Ovary (tissue), 9 donors: ENCODE data around the gene ANXA5. TPM values are rescaled to one million over a fixed set of nuclear protein-coding genes. Genes with fewer than 3 reads are reported as not detected.

Experiments
- DNase-seq, 5 donors: peaks; one replicate each; pipeline ENCODE4 v3.0.0-alpha.2; 2019 to 2020
- H3K27ac ChIP-seq, 2 donors: fragments of 200-600 bp; one replicate each; pipeline versions ENCODE4 v1.5.1 to v1.8.0; 2019 to 2022
- H3K27me3 ChIP-seq: fragments of 200-600 bp; one replicate; pipeline ENCODE4 v1.8.0; 2022
- H3K36me3 ChIP-seq: fragments of 200-600 bp; sonication (generic); one replicate; pipeline ENCODE4 v1.5.1; 2019
- H3K4me1 ChIP-seq: one replicate; pipeline ENCODE4 v1.8.1; 2013; ENCODE audit warnings: mild to moderate bottlenecking, moderate library complexity; ENCODE audit not compliant: insufficient read depth
- H3K4me3 ChIP-seq: fragments of 200-600 bp; sonication (generic); one replicate; pipeline ENCODE4 v1.5.1; 2017
- H3K9me3 ChIP-seq, 2 donors: fragments of 200-600 bp in 1 of 2; sonication (generic) in 1 of 2; one replicate each; pipeline versions ENCODE4 v1.5.1 to v1.8.1; 2013 to 2019; ENCODE audit warnings: mild to moderate bottlenecking in 1 of 2, moderate library complexity in 1 of 2
- EP300 ChIP-seq: sonication (generic); formaldehyde crosslinking; IDR thresholded peaks from one replicate; pipeline ENCODE4 v1.6.1; 2017; ENCODE audit warnings: antibody characterized with exemption
- POLR2A ChIP-seq: fragments of 450-650 bp; IDR thresholded peaks from one replicate; pipeline ENCODE4 v1.6.1; 2017; ENCODE audit warnings: antibody characterized with exemption, mild to moderate bottlenecking, moderate library complexity
- WGBS, 3 donors: extraction: QIAGEN DNeasy Blood & Tissue Kit in 1 of 3; methylation state at CpG; one replicate each; pipeline versions ENCODE4 v1.1.5 to v1.1.7; 2013 to 2017; 5-methylcytosine and 5-hydroxymethylcytosine counted together
- intact Hi-C, 4 donors: fragments of 100-400 bp; cut with DNase I; formaldehyde crosslinking; loops; one replicate each; pipeline versions ENCODE4 v1.11.0 to v1.15.1; 2022 to 2023
- polyA plus RNA-seq, 2 donors: library from polyadenylated mRNA; stranded (reverse); fragments of 200-250 nt in 1 of 2; fragments of 350-450 nt in 1 of 2; fragmentation: Illumina TruSeq in 1 of 2; extraction: RNeasy Lipid Tissue Mini Kit (QIAGEN cat#74804) in 1 of 2; gene quantifications; one replicate each; pipeline ENCODE4 v1.2.3, GENCODE V29; 2013 to 2014
- total RNA-seq, 7 donors: library from RNA; depleted of rRNA in 2 of 7; stranded (reverse); fragments of >200 nt in 2 of 7; fragmentation: NEBNext Ultra II Directional in 3 of 7; extraction: Animal tissue kit (Norgen Biotek cat#: 25700) in 3 of 7; gene quantifications; one replicate each; pipeline versions ENCODE4 v1.1.0 to v1.2.4, GENCODE V29; 2016 to 2023
- TF ChIP-seq, protein P1 (sequence below), 3 donors: fragments of 450-650 bp in 2 of 3; fragments of 200-600 bp in 1 of 3; IDR thresholded peaks; one replicate each; pipeline versions ENCODE4 v1.5.1 to v1.8.0; 2016 to 2022; ENCODE audit warnings: antibody characterized with exemption in 3 of 3, mild to moderate bottlenecking in 1 of 3
- donor health status: DM: no; HTN: no; CAD: no; lungs with moderate emphysema.
- donor health status: DM: no; HTN: no; CAD: no.
- donor health status: Bipolar disorder and iron deficiency.
- donor health status: DM: yes; HTN: yes; CAD: no.
- donor health status: DM: no; HTN: no; CAD: no.
- donor health status: DM: yes; HTN: yes; CAD: no.

ANXA5 gene
- total and polyA plus RNA-seq, 9 donors = 130 to 859 (median 261) TPM

DNA sequence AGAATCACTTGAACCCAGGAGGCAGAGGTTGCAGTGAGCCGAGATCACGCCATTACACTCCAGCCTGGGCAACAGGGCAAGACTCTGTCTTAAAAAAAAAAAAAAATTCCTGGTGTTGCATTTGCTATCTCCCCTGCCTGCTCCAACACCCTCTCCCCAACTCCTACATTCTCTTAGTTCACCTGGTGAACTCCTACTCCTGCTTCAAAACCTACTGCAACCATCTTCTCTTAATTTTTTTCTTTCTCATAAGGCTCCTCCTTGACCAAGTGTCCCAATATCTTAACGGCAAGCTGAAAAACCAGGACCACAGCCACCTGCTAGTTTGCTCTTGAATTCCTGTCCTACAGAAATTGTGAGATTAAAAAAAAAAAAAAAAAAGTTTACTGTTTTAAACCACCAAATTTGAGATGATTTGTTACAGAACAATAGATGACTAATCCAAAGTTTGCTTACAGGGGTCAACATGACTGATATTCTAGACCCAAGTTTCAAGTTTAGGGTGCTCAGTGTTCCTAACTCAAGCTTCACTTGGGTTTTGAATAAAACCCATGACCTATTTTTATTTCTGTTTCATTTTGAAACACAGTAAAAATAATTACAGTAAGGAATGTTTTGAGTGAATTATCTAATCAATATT, 13.1 kb upstream of the ANXA5 start:
- Histone ChIP-seq H3K4me3 (no peak overlapping the region), H3K9me3 (no peaks in the 10 kb centered on the region), H3K27ac (no peak overlapping the region), H3K4me1 (peaks cover 3% of the 10 kb centered on the region), H3K36me3 (no peaks in the 10 kb centered on the region), H3K27me3 (no peaks in the 10 kb centered on the region)
- DNase-seq = no peak
- intact Hi-C loops = no loop called here
- TF ChIP-seq POLR2A = no peak
- TF ChIP-seq, protein P1, sequence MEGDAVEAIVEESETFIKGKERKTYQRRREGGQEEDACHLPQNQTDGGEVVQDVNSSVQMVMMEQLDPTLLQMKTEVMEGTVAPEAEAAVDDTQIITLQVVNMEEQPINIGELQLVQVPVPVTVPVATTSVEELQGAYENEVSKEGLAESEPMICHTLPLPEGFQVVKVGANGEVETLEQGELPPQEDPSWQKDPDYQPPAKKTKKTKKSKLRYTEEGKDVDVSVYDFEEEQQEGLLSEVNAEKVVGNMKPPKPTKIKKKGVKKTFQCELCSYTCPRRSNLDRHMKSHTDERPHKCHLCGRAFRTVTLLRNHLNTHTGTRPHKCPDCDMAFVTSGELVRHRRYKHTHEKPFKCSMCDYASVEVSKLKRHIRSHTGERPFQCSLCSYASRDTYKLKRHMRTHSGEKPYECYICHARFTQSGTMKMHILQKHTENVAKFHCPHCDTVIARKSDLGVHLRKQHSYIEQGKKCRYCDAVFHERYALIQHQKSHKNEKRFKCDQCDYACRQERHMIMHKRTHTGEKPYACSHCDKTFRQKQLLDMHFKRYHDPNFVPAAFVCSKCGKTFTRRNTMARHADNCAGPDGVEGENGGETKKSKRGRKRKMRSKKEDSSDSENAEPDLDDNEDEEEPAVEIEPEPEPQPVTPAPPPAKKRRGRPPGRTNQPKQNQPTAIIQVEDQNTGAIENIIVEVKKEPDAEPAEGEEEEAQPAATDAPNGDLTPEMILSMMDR (IDR thresholded peaks at IDR 0.05) = no peak
- no peak for TF ChIP-seq EP300
- 76 to 86% (median 85%) methylated on average over 3 of the region's 3 CpGs for WGBS, 3 donors

- no peak overlapping the region for H3K27ac ChIP-seq
- peaks cover 0 to under 1% of the 10 kb centered on the region in 2 donors for H3K9me3 ChIP-seq
- no peaks in the 10 kb centered on the region for H3K27me3 ChIP-seq
- peaks cover 3% of the 10 kb centered on the region for H3K4me1 ChIP-seq
- TF ChIP-seq EP300 = no peak
- no peak for TF ChIP-seq POLR2A
- TF ChIP-seq, protein P1 (IDR thresholded peaks at IDR 0.05) = no peak
- DNase-seq = no peak
- no peak overlapping the region for H3K4me3 ChIP-seq
- no peaks in the 10 kb centered on the region for H3K36me3 ChIP-seq
- intact Hi-C loops = no loop called here
Measured at GRCh38 chr4:121707344-121707743, 10.6 kb upstream of the ANXA5 start.

DNA sequence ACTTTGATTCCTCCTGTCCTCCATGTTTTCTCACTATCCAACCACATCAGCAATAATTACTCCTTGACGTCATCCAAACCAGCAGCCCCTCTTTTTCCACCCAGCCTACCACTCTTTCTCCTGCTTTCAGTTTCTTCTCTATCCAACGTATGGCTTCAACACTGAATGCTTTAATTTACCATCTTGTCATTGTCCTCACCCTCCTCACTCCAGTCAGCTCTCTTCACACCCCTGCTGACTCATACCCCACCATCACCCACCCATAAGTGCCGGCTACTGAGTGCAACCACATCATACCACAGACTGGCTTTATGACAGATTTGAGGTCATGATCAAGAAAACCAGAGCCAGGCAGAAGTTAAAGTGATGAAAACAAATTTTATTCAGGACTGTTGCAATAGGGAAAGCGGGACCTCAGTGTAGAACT, 9.8 kb upstream of the ANXA5 start:
- H3K4me1 ChIP-seq = no peaks in the 10 kb centered on the region
- no peak for DNase-seq
- no peak overlapping the region for H3K27ac ChIP-seq
- no peaks in the 10 kb centered on the region for H3K36me3 ChIP-seq
- H3K9me3 ChIP-seq = peaks cover 0 to 3% of the 10 kb centered on the region in 2 donors
- 81 to 89% (median 83%) methylated on average over 4 of the region's 4 CpGs for WGBS, 3 donors
- intact Hi-C loops = no loop called here
- no peaks in the 10 kb centered on the region for H3K27me3 ChIP-seq
- TF ChIP-seq, protein P1 (IDR thresholded peaks at IDR 0.05) = no peak
- TF ChIP-seq POLR2A (no peak), EP300 (no peak)
- no peak overlapping the region for H3K4me3 ChIP-seq

GRCh38 chr4:121705521-121705920, 8.7 kb upstream of the ANXA5 start:
- TF ChIP-seq EP300 = no peak
- TF ChIP-seq, protein P1 (IDR thresholded peaks at IDR 0.05) = no peak
- no peak for TF ChIP-seq POLR2A
- H3K4me3 ChIP-seq = no peak overlapping the region
- H3K9me3 ChIP-seq = peaks cover 0 to 3% of the 10 kb centered on the region in 2 donors
- no peak overlapping the region for H3K27ac ChIP-seq
- DNase-seq = no peak
- H3K27me3 ChIP-seq = no peaks in the 10 kb centered on the region
- WGBS, 3 donors = 74 to 80% (median 77%) methylated on average over 6 of the region's 6 CpGs
- H3K4me1 ChIP-seq = no peaks in the 10 kb centered on the region
- H3K36me3 ChIP-seq = no peaks in the 10 kb centered on the region
- intact Hi-C loops = no loop called here
